Body of pancreas (tissue), 4 donors: ENCODE measurements around the gene ZDHHC17. TPM values are rescaled to one million over a fixed set of nuclear protein-coding genes. Genes with fewer than 3 reads are reported as not detected.

Experiments
- ATAC-seq: fragments of 150-250 bp; one replicate; pipeline ENCODE4 v1.9.1; 2016
- DNase-seq, 4 donors: peaks; one replicate each; pipeline ENCODE4 v3.0.0-alpha.2; 2019
- H3K27ac ChIP-seq, 4 donors: fragments of 200-600 bp; sonication (generic); 1 replicate in 3 of 4; 2 replicates in 1 of 4; pipeline versions ENCODE4 v1.5.1 to v1.6.1; 2016 to 2019; ENCODE audit warnings: mild to moderate bottlenecking in 1 of 4, mixed read lengths in 1 of 4, moderate library complexity in 1 of 4
- H3K27me3 ChIP-seq, 2 donors: fragments of 200-600 bp; sonication (generic); one replicate each; pipeline ENCODE4 v1.6.0; 2016; ENCODE audit warnings: mild to moderate bottlenecking in 1 of 2
- H3K36me3 ChIP-seq, 2 donors: fragments of 200-600 bp; sonication (generic); replicated peaks in 1 of 2; 2 replicates each; pipeline ENCODE4 v1.5.1; 2016; ENCODE audit warnings: low read depth in 2 of 2; ENCODE audit not compliant: insufficient read depth in 1 of 2
- H3K4me1 ChIP-seq: fragments of 200-600 bp; sonication (generic); one replicate; pipeline ENCODE4 v1.6.0; 2016
- H3K4me3 ChIP-seq, 2 donors: fragments of 200-600 bp; sonication (generic); 1 replicate in 1 of 2; 2 replicates in 1 of 2; pipeline ENCODE4 v1.5.1; 2016 to 2019
- H3K9me3 ChIP-seq, 3 donors: fragments of 200-600 bp; sonication (generic); 1 replicate in 2 of 3; 2 replicates in 1 of 3; pipeline ENCODE4 v1.5.1; 2016
- CTCF ChIP-seq, 7 experiments: fragments of 450-650 bp in 4 of 7; fragments of 200-600 bp in 3 of 7; sonication (generic) in 3 of 7; IDR thresholded peaks; one replicate each; pipeline ENCODE4 v1.5.1; 2016 to 2019; ENCODE audit warnings: antibody characterized with exemption in 7 of 7
- POLR2A ChIP-seq, 3 donors: fragments of 450-650 bp; IDR thresholded peaks; one replicate each; pipeline ENCODE4 v1.6.1; 2016; ENCODE audit warnings: antibody characterized with exemption in 3 of 3, mild to moderate bottlenecking in 2 of 3
- WGBS, 2 donors: methylation state at CpG; one replicate each; pipeline ENCODE4 v1.1.5; 2017; 5-methylcytosine and 5-hydroxymethylcytosine counted together
- intact Hi-C: fragments of 100-400 bp; cut with DNase I; formaldehyde crosslinking; loops from one replicate; pipeline ENCODE4 v1.15.1; 2023
- total RNA-seq, 2 donors: library from RNA; depleted of rRNA; stranded (reverse); fragments of >200 nt; gene quantifications; one replicate each; pipeline ENCODE4 v1.1.0, GENCODE V29; 2016

The ZDHHC17 gene
- total RNA-seq, 2 donors from 2014 or later = 21.1 to 33.7 TPM

- 89 to 90% methylated on average over 12 of the region's 12 CpGs for WGBS, 2 donors
- DNase-seq (no peak), ATAC-seq (no peak)
- Histone ChIP-seq H3K9me3 (no peaks in the 10 kb centered on the region), H3K4me3 (no peak overlapping the region), H3K27me3 (no peaks in the 10 kb centered on the region), H3K4me1 (no peaks in the 10 kb centered on the region), H3K36me3 (no peaks in the 10 kb centered on the region), H3K27ac (no peak overlapping the region)
- TF ChIP-seq POLR2A (IDR thresholded peaks at IDR 0.05) (no peak), CTCF (IDR thresholded peaks at IDR 0.05) (no peak)
- intact Hi-C loops = no loop called here
These were observed 99.2 kb downstream of the ZDHHC17 start for GRCh38 chr12:76863005-76863670.

GRCh38 chr12:76863837-76864236, 99.9 kb downstream of the ZDHHC17 start:
- no peak for TF ChIP-seq CTCF (IDR thresholded peaks at IDR 0.05)
- no peak for TF ChIP-seq POLR2A (IDR thresholded peaks at IDR 0.05)
- intact Hi-C loops = no loop called here
- DNase-seq (no peak), ATAC-seq (no peak)
- 71 to 82% methylated on average over 4 of the region's 4 CpGs for WGBS, 2 donors
- Histone ChIP-seq H3K4me3 (no peak overlapping the region), H3K27ac (no peak overlapping the region), H3K9me3 (no peaks in the 10 kb centered on the region), H3K27me3 (no peaks in the 10 kb centered on the region), H3K4me1 (no peaks in the 10 kb centered on the region), H3K36me3 (no peaks in the 10 kb centered on the region)

GRCh38 chr12:76864791-76865400, 101.0 kb downstream of the ZDHHC17 start:
- intact Hi-C loops = no loop called here
- no peaks in the 10 kb centered on the region for H3K4me1 ChIP-seq

GRCh38 chr12:76866151-76866567, 102.2 kb downstream of the ZDHHC17 start:
- Histone ChIP-seq H3K27me3 (no peaks in the 10 kb centered on the region), H3K4me1 (no peaks in the 10 kb centered on the region), H3K36me3 (no peaks in the 10 kb centered on the region), H3K9me3 (no peaks in the 10 kb centered on the region), H3K27ac (no peak overlapping the region), H3K4me3 (no peak overlapping the region)
- DNase-seq (no peak), ATAC-seq (no peak)
- intact Hi-C loops = no loop called here
- 90 to 91% methylated on average over 8 of the region's 8 CpGs for WGBS, 2 donors
- TF ChIP-seq POLR2A (IDR thresholded peaks at IDR 0.05) (no peak), CTCF (IDR thresholded peaks at IDR 0.05) (no peak)

More at GRCh38 chr12:76864791-76865400, 101.0 kb downstream of the ZDHHC17 start:
- Histone ChIP-seq H3K9me3 (no peaks in the 10 kb centered on the region), H3K27ac (no peak overlapping the region), H3K4me3 (no peak overlapping the region), H3K27me3 (no peaks in the 10 kb centered on the region), H3K36me3 (no peaks in the 10 kb centered on the region)
- no peak for ATAC-seq
- TF ChIP-seq POLR2A (IDR thresholded peaks at IDR 0.05) = no peak
- TF ChIP-seq CTCF (IDR thresholded peaks at IDR 0.05) = no peak
- no peak for DNase-seq
- WGBS, 2 donors = 56 to 57% methylated on average over 2 of the region's 2 CpGs

GRCh38 chr12:76866726-76867125, 102.8 kb downstream of the ZDHHC17 start:
- no peak overlapping the region for H3K4me3 ChIP-seq
- ATAC-seq (no peak), DNase-seq (no peak)
- H3K27ac ChIP-seq = no peak overlapping the region
- no peak for TF ChIP-seq POLR2A (IDR thresholded peaks at IDR 0.05)
- no peak for TF ChIP-seq CTCF (IDR thresholded peaks at IDR 0.05)
- no peaks in the 10 kb centered on the region for H3K36me3 ChIP-seq
- H3K27me3 ChIP-seq = no peaks in the 10 kb centered on the region
- intact Hi-C loops = no loop called here
- no peaks in the 10 kb centered on the region for H3K9me3 ChIP-seq
- WGBS, 2 donors = 80 to 85% methylated on average over 8 of the region's 8 CpGs
- no peaks in the 10 kb centered on the region for H3K4me1 ChIP-seq
